ENCODE data around the gene PTPRS. TPM values are rescaled to one million over a fixed set of nuclear protein-coding genes. Genes with fewer than 3 reads are reported as not detected.

Gene PTPRS
- total RNA-seq, 1 donor from 2014 or later: 295 TPM

DNA sequence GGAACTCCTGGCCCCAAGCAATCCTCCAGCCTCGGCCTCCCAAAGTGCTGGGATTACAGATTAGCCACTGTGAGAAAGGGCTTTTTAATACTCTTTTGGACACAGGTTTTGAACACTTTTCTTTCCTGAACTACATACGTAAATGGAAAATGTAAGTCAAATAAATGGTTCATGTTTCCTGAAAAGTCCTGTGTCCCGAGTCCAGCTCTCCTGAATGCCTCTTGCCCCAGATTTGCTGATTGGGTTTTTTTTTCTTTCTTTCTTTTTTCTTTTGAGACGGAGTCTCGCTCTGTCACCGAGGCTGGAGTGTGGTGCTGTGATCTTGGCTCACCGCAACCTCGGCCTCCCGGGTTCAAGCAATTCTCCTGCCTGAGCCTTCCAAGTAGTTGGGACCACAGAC, 24.5 kb downstream of the PTPRS start:
- DNase-seq (ENCODE audit: extremely low spot score in 2 of 2): no peak
- intact Hi-C loops (cut with DNase I): no loop called here
- Histone ChIP-seq H3K4me3 (no peak overlapping the region), H3K27me3 (no peaks in the 10 kb centered on the region), H3K36me3 (no peaks in the 10 kb centered on the region), H3K4me1 (no peaks in the 10 kb centered on the region), H3K9me3 (no peaks in the 10 kb centered on the region), H3K27ac (no peak overlapping the region)
- TF ChIP-seq POLR2AphosphoS5 (IDR thresholded peaks at IDR 0.05; ENCODE audit: insufficient read depth in 1 of 2, low read depth in 1 of 2) (no peak), POLR2A (IDR thresholded peaks at IDR 0.05) (no peak)
- TF ChIP-seq, protein P1, sequence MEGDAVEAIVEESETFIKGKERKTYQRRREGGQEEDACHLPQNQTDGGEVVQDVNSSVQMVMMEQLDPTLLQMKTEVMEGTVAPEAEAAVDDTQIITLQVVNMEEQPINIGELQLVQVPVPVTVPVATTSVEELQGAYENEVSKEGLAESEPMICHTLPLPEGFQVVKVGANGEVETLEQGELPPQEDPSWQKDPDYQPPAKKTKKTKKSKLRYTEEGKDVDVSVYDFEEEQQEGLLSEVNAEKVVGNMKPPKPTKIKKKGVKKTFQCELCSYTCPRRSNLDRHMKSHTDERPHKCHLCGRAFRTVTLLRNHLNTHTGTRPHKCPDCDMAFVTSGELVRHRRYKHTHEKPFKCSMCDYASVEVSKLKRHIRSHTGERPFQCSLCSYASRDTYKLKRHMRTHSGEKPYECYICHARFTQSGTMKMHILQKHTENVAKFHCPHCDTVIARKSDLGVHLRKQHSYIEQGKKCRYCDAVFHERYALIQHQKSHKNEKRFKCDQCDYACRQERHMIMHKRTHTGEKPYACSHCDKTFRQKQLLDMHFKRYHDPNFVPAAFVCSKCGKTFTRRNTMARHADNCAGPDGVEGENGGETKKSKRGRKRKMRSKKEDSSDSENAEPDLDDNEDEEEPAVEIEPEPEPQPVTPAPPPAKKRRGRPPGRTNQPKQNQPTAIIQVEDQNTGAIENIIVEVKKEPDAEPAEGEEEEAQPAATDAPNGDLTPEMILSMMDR (IDR thresholded peaks at IDR 0.05): no peak

DNA sequence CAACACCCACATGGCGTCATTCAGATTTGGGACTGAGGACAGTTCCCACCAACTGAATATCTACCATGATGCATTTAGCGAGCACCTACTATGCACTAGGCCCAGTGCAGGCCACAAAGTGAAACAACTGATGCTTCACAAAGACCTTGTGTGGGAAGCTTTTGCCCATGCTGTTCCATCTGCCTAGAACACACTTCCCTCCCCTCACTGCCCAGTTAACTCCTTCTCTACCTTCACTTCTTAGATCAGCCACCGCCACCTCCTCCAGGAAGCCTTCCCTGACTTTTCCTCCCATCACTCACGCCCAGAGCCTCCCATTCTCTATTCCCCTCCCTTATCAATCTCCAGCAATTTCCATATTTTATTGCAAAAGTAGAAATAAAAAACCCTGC, 25.7 kb downstream of the PTPRS start:
- intact Hi-C loops (cut with DNase I): no loop called here
- no peaks in the 10 kb centered on the region for H3K9me3 ChIP-seq
- DNase-seq (ENCODE audit: extremely low spot score in 2 of 2): no peak
- no peaks in the 10 kb centered on the region for H3K36me3 ChIP-seq
- no peak overlapping the region for H3K4me3 ChIP-seq
- TF ChIP-seq POLR2AphosphoS5 (IDR thresholded peaks at IDR 0.05; ENCODE audit: insufficient read depth in 1 of 2, low read depth in 1 of 2) (no peak), POLR2A (IDR thresholded peaks at IDR 0.05) (no peak)
- TF ChIP-seq, protein P1 (IDR thresholded peaks at IDR 0.05): no peak
- no peak overlapping the region for H3K27ac ChIP-seq
- no peaks in the 10 kb centered on the region for H3K4me1 ChIP-seq
- H3K27me3 ChIP-seq: no peaks in the 10 kb centered on the region

DNA sequence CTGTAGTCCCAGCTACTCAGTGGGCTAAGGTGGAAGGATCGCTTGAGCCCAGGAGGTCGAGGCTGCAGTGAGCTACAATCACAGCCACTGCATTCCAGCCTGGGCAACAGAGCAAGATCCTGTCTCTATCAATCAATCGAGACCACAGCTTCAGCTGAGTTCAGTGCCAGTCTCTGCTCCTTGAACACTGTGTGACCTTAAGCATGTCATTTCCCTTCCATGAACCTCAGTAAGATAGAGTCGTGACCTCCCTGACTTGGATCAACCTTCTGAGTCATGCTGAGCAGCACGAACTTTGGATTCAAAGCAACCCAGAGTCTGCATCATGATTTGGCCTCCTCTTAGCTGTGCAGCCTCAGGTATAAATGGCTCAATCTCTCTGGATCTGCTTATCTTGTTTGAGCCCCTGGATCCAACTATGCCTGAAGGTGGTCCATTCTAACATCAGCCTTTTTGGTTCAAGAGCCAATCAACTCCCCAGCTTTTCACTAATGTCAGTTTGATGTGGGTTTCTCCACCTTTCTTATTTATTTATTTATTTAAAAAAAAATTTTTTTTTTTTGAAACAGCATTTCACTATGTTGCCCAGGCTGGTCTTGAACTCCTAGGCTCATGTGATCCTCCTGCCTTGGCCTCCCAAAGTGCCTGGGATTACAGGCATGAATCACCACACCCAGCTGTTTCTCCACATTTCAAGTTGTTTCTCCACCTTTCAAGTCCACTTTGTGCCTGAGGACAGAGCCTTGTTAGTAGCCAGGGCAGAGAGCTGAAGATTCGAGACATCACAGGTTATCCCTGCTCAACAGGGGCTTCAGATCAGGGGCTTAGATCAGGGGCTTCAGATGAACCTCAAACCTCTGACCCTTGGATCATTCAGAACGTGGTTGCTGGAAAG, 26.4 kb downstream of the PTPRS start:
- H3K4me1 ChIP-seq: peaks cover 5% of the 10 kb centered on the region
- H3K36me3 ChIP-seq: no peaks in the 10 kb centered on the region
- H3K27me3 ChIP-seq: no peaks in the 10 kb centered on the region
- TF ChIP-seq POLR2A (IDR thresholded peaks at IDR 0.05) (no peak), POLR2AphosphoS5 (IDR thresholded peaks at IDR 0.05; ENCODE audit: insufficient read depth in 1 of 2, low read depth in 1 of 2) (no peak)
- TF ChIP-seq, protein P1 (IDR thresholded peaks at IDR 0.05): no peak
- no peak overlapping the region for H3K27ac ChIP-seq
- H3K4me3 ChIP-seq: no peak overlapping the region
- no peaks in the 10 kb centered on the region for H3K9me3 ChIP-seq
- intact Hi-C loops (cut with DNase I): no loop called here
- no peak for DNase-seq (ENCODE audit: extremely low spot score in 2 of 2)

DNA sequence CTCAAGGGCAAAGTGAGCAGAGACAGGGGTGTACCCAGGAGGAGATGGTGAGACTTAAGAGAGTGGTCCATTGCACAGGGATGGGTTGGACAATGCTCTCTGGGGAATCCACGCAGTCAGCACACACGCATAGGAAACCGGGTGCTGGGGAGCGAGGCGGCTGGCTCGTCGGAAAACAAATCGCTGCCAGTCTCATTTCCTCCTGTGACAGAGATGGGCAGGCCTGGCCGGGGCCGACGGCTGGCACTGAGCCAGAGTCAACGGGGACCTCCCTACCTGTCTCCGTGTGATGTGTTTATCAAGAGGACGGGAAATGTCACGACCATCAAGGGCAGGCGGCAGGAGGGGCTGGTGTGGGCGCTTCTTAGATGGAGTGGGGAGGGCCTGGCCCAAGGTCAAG, 27.3 kb downstream of the PTPRS start:
- no peak for TF ChIP-seq POLR2AphosphoS5 (IDR thresholded peaks at IDR 0.05; ENCODE audit: insufficient read depth in 1 of 2, low read depth in 1 of 2)
- TF ChIP-seq, protein P1 (IDR thresholded peaks at IDR 0.05): no peak
- no peak for TF ChIP-seq POLR2A (IDR thresholded peaks at IDR 0.05)
- DNase-seq (ENCODE audit: extremely low spot score in 2 of 2): no peak
- no peak overlapping the region for H3K4me3 ChIP-seq
- intact Hi-C loops (cut with DNase I): no loop called here
- H3K9me3 ChIP-seq: no peaks in the 10 kb centered on the region
- H3K4me1 ChIP-seq: peaks cover 11% of the 10 kb centered on the region
- H3K27me3 ChIP-seq: no peaks in the 10 kb centered on the region
- H3K27ac ChIP-seq: no peak overlapping the region
- H3K36me3 ChIP-seq: no peaks in the 10 kb centered on the region

DNA sequence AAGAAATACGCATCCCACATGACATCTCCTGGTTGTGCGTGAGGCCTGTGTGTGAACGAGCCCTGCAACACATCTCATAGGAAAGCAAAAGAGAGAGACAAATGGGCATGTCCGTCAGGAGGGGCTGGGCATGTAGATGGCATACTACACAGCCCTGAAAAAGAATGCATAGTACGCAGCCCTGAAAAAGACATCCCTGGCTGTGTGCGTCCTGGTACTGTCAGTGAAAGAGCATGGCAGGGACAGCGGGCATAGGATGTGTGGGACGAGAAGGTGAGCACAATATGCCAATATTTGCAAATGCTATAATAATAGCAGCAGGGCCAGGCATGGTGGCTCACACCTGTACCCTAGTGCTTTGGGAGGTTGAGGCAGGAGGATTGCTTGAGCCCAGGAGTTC, 28.6 kb downstream of the PTPRS start:
- intact Hi-C loops (cut with DNase I): no loop called here
- Histone ChIP-seq H3K4me1 (peaks cover 14% of the 10 kb centered on the region), H3K4me3 (no peak overlapping the region), H3K27me3 (no peaks in the 10 kb centered on the region), H3K27ac (no peak overlapping the region), H3K36me3 (no peaks in the 10 kb centered on the region), H3K9me3 (no peaks in the 10 kb centered on the region)
- TF ChIP-seq, protein P1 (IDR thresholded peaks at IDR 0.05): no peak
- TF ChIP-seq POLR2A (IDR thresholded peaks at IDR 0.05): no peak
- TF ChIP-seq POLR2AphosphoS5 (IDR thresholded peaks at IDR 0.05; ENCODE audit: insufficient read depth in 1 of 2, low read depth in 1 of 2): no peak
- DNase-seq (ENCODE audit: extremely low spot score in 2 of 2): no peak

All from vagina (tissue), 2 donors.